Lower lobe of right lung (tissue), 2 donors: ENCODE data around the gene FRZB. TPM values are rescaled to one million over a fixed set of nuclear protein-coding genes. Genes with fewer than 3 reads are reported as not detected.

ENCODE experiments used
- ATAC-seq, 2 donors: fragments of 200-7000 bp; cut with Tn5 transposase; one replicate each; pipeline ENCODE4 v1.9.1; 2020 to 2022; ENCODE audit warnings: mild to moderate bottlenecking in 2 of 2, moderate library complexity in 2 of 2
- DNase-seq: peaks from one replicate; pipeline ENCODE4 v3.0.0-alpha.2; 2020
- H3K27ac ChIP-seq: fragments of 200-600 bp; one replicate; pipeline ENCODE4 v1.8.0; 2022
- H3K27me3 ChIP-seq: fragments of 200-600 bp; one replicate; pipeline ENCODE4 v1.8.0; 2022; ENCODE audit warnings: low read depth
- H3K36me3 ChIP-seq: fragments of 200-600 bp; one replicate; pipeline ENCODE4 v1.8.0; 2022; ENCODE audit warnings: mild to moderate bottlenecking
- H3K4me1 ChIP-seq: fragments of 200-600 bp; one replicate; pipeline ENCODE4 v1.8.0; 2022
- H3K4me3 ChIP-seq: fragments of 200-600 bp; one replicate; pipeline ENCODE4 v1.8.0; 2022; ENCODE audit warnings: mild to moderate bottlenecking
- H3K9me3 ChIP-seq: fragments of 200-600 bp; one replicate; pipeline ENCODE4 v1.8.0; 2022
- intact Hi-C: fragments of 100-400 bp; cut with DNase I; formaldehyde crosslinking; loops from one replicate; pipeline ENCODE4 v1.11.0; 2022
- total RNA-seq: library from RNA; stranded (reverse); fragmentation: NEBNext Ultra II Directional; extraction: Animal tissue kit (Norgen Biotek cat#: 25700); gene quantifications from one replicate; pipeline ENCODE4 v1.2.1, GENCODE V29; 2021
- TF ChIP-seq, protein P1 (sequence below): fragments of 200-600 bp; IDR thresholded peaks from one replicate; pipeline ENCODE4 v1.8.0; 2022; ENCODE audit warnings: antibody characterized with exemption, mild to moderate bottlenecking
- donor health status: DM: no; HTN: yes; CAD: no; lungs with severe emphysema.

The FRZB gene
- total RNA-seq, 1 donor from 2014 or later = 2.9 TPM

DNA sequence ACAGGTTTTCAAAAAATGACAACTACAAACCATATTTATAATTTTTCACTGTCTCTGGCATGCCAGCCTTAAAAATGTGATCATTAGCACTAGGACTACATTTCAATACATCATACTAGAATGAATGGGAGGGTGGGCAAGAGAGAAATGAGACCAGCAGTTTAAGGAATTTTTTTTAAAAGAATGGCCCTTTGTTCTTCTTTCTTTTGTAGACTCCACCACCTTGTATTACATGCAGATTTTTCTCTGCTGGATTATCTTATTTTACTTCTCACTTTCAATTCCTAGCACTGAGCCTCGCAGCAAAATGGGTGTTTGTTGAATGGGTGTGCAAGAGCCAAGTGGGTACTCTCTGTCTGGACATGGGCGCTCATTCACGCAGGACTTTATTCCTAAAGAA, 39.9 kb downstream of the FRZB start:
- H3K36me3 ChIP-seq = no peaks in the 10 kb centered on the region
- H3K27me3 ChIP-seq = no peaks in the 10 kb centered on the region
- DNase-seq = no peak

DNA sequence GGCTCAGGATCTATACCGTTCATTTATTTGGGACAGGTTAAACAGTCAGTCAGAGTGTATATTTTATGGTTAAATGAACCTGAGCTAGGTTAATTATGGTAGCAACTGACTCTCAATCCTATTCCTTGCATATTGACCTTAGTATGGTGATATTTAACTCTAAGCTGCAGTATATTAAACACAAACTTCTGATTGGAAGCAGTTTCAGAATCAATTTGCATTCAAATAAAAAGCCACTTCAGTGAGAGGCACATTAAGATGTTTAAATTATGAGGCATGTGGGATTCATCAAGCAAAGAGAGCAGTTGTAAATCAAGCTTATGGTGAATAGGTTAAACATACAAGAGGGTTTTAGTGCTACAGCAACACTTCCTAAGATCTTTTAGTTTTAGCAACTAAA, 40.4 kb downstream of the FRZB start:
- no peaks in the 10 kb centered on the region for H3K36me3 ChIP-seq
- no peak for DNase-seq
- H3K4me1 ChIP-seq = no peaks in the 10 kb centered on the region
- no peaks in the 10 kb centered on the region for H3K9me3 ChIP-seq
- H3K27me3 ChIP-seq = no peaks in the 10 kb centered on the region
- H3K4me3 ChIP-seq = no peak overlapping the region
- ATAC-seq = no peak
- TF ChIP-seq, protein P1, sequence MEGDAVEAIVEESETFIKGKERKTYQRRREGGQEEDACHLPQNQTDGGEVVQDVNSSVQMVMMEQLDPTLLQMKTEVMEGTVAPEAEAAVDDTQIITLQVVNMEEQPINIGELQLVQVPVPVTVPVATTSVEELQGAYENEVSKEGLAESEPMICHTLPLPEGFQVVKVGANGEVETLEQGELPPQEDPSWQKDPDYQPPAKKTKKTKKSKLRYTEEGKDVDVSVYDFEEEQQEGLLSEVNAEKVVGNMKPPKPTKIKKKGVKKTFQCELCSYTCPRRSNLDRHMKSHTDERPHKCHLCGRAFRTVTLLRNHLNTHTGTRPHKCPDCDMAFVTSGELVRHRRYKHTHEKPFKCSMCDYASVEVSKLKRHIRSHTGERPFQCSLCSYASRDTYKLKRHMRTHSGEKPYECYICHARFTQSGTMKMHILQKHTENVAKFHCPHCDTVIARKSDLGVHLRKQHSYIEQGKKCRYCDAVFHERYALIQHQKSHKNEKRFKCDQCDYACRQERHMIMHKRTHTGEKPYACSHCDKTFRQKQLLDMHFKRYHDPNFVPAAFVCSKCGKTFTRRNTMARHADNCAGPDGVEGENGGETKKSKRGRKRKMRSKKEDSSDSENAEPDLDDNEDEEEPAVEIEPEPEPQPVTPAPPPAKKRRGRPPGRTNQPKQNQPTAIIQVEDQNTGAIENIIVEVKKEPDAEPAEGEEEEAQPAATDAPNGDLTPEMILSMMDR = no peak
- no peak overlapping the region for H3K27ac ChIP-seq
- intact Hi-C loops = no loop called here

More for the DNA sequence above, 39.9 kb downstream of the FRZB start:
- H3K27ac ChIP-seq = no peak overlapping the region
- no peak for ATAC-seq
- H3K9me3 ChIP-seq = no peaks in the 10 kb centered on the region
- intact Hi-C loops = no loop called here
- H3K4me1 ChIP-seq = no peaks in the 10 kb centered on the region
- no peak overlapping the region for H3K4me3 ChIP-seq
- TF ChIP-seq, protein P1 = no peak

DNA sequence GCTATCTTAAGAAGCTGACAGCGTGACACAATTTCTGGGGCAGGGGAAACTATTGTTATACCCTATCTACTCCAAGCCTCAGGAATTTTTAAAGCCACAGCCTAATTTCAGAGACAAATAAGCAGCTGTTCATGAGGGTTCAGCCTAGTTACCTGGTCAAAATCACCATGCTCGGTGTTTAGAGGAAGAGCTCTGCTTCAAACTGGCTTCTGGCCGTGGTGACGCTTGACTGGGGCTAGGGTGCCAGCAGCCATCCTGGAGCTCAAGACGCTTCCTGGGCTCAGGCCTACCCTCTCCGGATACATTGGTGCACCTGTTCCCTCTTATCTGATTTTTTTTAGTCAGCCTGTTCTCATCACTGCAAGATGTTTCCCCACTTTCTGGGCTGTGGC, 41.7 kb downstream of the FRZB start:
- no peak for DNase-seq
- TF ChIP-seq, protein P1 = no peak
- H3K9me3 ChIP-seq = no peaks in the 10 kb centered on the region
- H3K36me3 ChIP-seq = no peaks in the 10 kb centered on the region
- no peak overlapping the region for H3K27ac ChIP-seq
- no peak overlapping the region for H3K4me3 ChIP-seq
- no peak for ATAC-seq
- no peaks in the 10 kb centered on the region for H3K27me3 ChIP-seq
- H3K4me1 ChIP-seq = no peaks in the 10 kb centered on the region
- intact Hi-C loops = no loop called here

DNA sequence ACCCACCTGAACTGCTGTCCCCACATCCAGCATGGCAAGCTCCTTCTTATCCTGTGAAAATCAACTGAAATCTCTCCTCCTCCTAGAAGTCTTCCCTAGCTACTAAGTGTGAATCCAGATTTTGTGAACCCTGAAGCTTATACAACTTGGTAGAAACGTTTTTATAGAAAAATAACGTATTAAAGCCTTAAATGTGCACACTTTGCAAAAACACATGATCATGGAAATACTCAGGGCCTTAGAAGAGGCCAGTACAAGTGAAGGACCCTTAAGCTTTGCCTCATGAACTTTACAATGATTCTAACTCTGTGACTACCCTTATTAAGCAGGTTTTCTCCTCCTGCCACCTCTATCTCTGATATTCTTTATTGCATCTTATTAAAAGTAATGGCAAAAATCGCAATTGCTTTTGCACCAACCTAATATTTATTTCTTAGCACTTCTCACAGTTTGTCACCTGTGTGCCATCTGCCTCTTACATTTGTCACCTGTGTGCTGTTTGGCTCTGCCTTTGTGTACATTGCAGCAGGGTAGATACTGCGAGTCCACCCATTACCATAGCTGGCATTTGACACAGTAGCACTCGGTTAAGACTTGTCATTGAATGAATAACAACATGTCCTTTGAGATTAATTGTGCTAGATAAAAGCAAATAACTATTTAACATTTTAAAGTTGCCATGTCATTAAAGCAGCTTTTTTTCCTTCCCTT, 42.2 kb downstream of the FRZB start:
- Histone ChIP-seq H3K27ac (no peak overlapping the region), H3K27me3 (no peaks in the 10 kb centered on the region), H3K9me3 (no peaks in the 10 kb centered on the region), H3K4me3 (no peak overlapping the region), H3K4me1 (no peaks in the 10 kb centered on the region), H3K36me3 (no peaks in the 10 kb centered on the region)
- no peak for ATAC-seq
- no peak for DNase-seq
- TF ChIP-seq, protein P1 = no peak
- intact Hi-C loops = no loop called here

DNA sequence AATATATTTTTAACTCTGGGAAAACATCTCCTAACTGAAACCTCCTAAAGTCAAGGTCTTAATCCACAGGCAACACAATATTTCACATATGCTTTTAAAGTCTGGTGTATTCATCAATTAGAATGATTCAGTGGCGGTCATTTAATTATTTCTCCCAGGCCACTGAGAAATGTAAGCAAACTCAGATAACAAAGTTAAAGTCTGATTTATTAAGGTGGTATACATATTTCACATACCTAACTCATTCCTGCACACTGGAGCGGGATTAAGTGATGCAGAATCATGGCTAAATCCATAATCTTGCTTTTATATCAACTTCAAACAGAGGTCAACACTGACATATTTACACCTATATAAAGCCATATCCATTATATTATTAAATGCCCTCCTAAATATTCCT, 43.7 kb downstream of the FRZB start:
- Histone ChIP-seq H3K27me3 (no peaks in the 10 kb centered on the region), H3K27ac (no peak overlapping the region), H3K4me1 (no peaks in the 10 kb centered on the region), H3K4me3 (no peak overlapping the region), H3K9me3 (no peaks in the 10 kb centered on the region), H3K36me3 (no peaks in the 10 kb centered on the region)
- no peak for DNase-seq
- no peak for ATAC-seq
- intact Hi-C loops = no loop called here
- TF ChIP-seq, protein P1 = no peak
